ENCODE data around the gene NKIRAS2.

- TF ChIP-seq, protein P1, sequence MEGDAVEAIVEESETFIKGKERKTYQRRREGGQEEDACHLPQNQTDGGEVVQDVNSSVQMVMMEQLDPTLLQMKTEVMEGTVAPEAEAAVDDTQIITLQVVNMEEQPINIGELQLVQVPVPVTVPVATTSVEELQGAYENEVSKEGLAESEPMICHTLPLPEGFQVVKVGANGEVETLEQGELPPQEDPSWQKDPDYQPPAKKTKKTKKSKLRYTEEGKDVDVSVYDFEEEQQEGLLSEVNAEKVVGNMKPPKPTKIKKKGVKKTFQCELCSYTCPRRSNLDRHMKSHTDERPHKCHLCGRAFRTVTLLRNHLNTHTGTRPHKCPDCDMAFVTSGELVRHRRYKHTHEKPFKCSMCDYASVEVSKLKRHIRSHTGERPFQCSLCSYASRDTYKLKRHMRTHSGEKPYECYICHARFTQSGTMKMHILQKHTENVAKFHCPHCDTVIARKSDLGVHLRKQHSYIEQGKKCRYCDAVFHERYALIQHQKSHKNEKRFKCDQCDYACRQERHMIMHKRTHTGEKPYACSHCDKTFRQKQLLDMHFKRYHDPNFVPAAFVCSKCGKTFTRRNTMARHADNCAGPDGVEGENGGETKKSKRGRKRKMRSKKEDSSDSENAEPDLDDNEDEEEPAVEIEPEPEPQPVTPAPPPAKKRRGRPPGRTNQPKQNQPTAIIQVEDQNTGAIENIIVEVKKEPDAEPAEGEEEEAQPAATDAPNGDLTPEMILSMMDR (conservative IDR thresholded peaks at IDR 0.05) = no peak
- TF ChIP-seq EZH2 (IDR thresholded peaks at IDR 0.05; ENCODE audit: low read depth) = no peak
Measured at GRCh38 chr17:41988418-41988817, 31.5 kb upstream of the NKIRAS2 start.
